Stimulated activated CD4-positive, alpha-beta T cell treated with anti-CD3 and anti-CD28 coated beads, Interleukin-12 subunit alpha, Interleukin-12 subunit beta, amount 100 ng/mL, for 48 hours (primary cell): ENCODE results near the gene TNRC6C.
"Not testable (repeated sequence)": the region's sequence is repeated elsewhere in the genome, so short reads cannot be mapped to it uniquely, and the experiment has no call there.

Experiments used
- DNase-seq, 3 donors: peaks; one replicate each; pipeline ENCODE4 v3.0.0-alpha.2; 2020; ENCODE audit warnings: low read depth in 2 of 3, low spot score in 1 of 3

The TNRC6C gene

DNA sequence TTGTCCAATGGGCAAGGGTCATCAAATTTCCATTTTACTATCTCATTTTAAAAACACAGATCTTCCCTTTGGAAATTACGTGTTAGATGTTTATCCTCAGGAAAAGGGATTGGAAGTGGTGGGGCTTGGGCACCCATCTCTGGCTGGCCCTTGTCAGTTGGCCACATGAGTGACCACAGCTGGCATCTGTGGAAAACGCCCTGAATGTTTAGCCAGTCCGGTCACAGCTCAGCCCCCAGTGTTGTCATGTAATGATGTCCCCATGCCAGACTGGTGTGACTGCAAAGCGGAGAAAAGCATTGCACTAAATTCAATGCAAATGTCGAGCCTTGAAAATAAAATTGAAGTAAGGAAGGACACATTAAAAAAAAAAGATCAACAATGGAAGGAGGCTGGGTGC is 117.0 kb downstream of the TNRC6C start:
- DNase-seq: no peak

DNA sequence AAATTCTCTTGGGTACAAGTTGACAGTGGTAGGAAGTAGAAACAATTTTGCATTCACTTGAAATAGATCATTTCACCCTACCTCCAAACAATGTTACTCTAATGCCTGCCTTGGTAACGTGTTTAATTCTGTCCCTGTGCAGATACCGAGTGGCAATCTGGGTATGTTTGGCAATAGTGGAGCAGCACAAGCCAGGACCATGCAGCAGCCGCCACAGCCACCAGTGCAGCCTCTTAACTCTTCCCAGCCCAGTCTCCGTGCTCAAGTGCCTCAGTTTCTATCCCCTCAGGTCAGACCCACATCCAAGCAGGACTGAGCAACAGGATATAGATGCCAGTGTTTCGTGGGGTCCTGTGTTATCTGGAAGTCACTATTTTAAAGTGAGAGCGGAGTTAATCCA is 120.8 kb downstream of the TNRC6C start:
- DNase-seq: no peak

DNA sequence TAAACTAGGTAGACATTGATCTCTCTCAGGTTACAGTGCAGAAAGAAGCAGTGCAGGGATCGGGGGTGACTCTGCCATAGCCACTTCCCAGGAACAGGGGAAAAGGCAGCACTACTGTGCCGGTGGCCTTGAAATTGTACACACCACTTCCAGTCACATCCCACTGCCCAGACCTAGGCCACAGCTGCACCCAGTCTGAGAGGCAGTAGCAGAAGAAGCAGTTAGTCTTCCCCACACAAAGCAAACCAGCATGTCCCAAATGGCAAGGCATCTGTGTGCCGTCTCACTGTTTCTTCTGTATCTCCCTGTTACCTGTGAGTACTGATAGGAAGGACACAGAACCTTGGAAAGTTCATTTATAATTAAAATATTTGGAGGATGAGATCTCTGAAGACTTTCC is 123.0 kb downstream of the TNRC6C start:
- DNase-seq: no peak

DNA sequence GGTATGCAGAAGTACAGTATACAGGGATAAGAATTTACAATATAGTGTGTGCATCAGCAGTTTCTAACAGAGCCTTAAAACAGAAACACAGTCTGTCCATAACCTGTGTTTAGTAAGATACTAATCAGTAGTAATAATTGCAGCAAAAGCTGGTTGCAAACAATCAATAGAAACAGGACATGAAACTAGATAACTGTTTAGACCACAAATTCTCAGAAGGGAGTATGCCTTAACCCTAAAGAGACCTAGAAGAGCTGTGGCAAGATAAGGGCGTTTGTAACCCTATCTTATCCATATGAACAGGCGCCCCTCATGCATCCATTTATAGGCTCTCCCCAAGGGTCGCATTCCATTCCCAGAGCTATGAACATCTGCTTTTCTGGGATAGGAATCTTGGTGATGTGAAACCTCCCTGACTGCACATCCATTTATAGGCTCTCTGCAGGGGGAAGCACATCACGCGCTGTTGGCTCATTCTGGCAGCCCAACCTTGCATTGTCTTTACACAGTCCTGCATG is 123.9 kb downstream of the TNRC6C start:
- not testable (repeated sequence) for DNase-seq

GRCh38 chr17:78082988-78083387 is 124.5 kb downstream of the TNRC6C start:
- DNase-seq: no peak

GRCh38 chr17:78086740-78087139 is 128.2 kb downstream of the TNRC6C start:
- no peak for DNase-seq

DNA sequence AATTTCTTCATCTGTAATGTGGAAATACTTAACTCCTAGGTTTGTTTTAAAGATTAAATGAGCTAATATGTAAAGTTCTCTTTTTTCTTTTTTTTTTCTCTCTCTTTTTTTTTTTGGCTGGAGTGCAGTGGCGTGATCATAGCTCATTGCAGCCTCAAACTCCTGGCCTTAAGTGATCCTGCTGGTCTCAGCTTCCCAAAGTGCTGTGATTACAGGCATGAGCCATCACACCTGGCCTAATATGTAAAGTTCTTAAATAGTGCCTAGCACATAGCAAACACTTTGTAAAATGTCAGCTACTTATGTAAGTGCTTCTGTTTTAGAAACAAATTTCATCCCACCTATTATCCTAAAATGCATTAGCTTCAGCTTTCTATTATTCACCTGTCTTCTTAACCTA is 130.0 kb downstream of the TNRC6C start:
- DNase-seq: no peak

GRCh38 chr17:78089576-78090281 is 131.2 kb downstream of the TNRC6C start:
- DNase-seq: no peak

- DNase-seq: no peak
Observed at GRCh38 chr17:78092794-78093324, 134.4 kb downstream of the TNRC6C start.

DNA sequence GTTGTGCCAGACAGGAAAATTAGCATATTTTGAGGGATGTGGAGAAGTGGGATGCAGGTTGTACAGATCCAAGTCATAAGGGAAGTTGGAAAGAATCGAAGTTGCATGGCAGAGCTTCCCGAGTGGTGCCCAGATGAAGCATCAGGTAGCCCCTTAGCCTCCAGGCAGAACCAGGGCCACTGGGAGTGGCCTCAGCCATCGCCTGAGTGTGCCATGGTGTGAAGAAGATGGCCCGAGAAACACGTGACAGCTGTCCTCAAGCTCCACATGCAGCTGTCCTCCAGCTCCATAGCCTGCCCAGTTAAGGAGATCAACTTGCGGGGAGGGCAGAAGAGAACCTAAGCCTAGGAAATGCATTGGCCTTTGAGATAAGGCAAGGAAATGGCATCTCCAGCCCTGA is 136.5 kb downstream of the TNRC6C start:
- DNase-seq: no peak

GRCh38 chr17:78096093-78096492 is 137.6 kb downstream of the TNRC6C start:
- DNase-seq: no peak

DNA sequence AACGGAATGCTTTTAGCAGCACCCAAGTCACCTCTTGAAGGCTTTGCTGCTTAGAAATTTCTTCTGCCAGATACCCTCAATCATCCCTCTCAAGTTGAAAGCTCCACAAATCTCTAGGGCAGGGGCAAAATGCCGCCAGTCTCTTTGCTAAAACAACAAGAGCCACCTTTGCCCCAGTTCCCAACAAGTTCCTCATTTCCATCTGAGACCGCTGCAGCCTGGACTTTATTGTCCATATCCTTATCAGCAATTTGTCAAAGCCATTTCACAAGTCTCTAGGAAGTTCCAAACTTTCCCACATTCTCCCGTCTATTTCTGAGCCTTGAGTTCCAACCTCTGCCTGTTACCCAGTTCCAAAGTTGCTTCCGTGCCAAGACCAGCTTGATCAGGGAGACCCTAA is 142.6 kb downstream of the TNRC6C start:
- no peak for DNase-seq

- DNase-seq: no peak
Observed at GRCh38 chr17:78101542-78101941, 143.0 kb downstream of the TNRC6C start.

DNA sequence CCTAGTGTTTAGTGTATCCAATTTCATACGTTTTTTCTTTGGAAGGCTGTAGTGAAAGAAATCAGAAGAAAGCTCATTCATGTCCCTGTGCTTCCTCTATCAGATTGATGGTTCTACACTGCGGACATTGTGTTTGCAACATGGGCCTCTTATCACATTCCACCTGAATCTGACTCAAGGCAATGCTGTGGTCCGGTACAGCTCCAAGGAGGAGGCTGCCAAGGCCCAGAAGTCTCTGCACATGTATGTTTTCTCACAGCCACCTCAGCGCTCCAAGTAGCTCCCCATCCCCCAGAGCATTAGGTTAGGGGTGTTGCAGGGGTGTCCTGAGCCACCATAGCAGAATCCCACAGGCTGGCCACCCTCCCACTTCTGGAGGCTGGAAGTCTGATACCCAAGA is 144.8 kb downstream of the TNRC6C start:
- no peak for DNase-seq

- no peak for DNase-seq
Observed at GRCh38 chr17:78104540-78104941, 146.0 kb downstream of the TNRC6C start.

GRCh38 chr17:78105101-78105500 is 146.6 kb downstream of the TNRC6C start:
- DNase-seq: no peak

- DNase-seq: no peak
Observed at GRCh38 chr17:78105551-78105950, 147.0 kb downstream of the TNRC6C start.

- no peak for DNase-seq
Observed at GRCh38 chr17:78106211-78106610, 147.7 kb downstream of the TNRC6C start.

DNA sequence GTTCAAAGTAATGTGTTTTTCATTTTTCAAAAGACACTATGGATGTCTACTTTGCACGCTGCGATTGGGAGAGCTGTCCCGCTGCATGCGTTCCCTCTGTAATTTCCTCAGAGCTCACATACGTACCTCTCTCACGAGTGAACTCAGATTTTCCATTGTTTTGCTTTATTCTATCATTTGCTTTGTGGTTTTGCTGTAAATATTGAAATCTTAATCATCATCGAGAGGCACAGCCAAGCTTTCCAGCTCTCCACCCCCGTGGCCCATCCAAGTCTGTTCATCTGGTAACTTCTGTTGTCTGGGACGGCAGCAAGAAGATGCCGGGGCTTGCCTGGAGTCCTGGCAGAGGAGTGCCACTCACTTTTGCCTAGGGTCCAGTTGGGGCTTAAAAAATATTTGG is 149.0 kb downstream of the TNRC6C start:
- no peak for DNase-seq

DNA sequence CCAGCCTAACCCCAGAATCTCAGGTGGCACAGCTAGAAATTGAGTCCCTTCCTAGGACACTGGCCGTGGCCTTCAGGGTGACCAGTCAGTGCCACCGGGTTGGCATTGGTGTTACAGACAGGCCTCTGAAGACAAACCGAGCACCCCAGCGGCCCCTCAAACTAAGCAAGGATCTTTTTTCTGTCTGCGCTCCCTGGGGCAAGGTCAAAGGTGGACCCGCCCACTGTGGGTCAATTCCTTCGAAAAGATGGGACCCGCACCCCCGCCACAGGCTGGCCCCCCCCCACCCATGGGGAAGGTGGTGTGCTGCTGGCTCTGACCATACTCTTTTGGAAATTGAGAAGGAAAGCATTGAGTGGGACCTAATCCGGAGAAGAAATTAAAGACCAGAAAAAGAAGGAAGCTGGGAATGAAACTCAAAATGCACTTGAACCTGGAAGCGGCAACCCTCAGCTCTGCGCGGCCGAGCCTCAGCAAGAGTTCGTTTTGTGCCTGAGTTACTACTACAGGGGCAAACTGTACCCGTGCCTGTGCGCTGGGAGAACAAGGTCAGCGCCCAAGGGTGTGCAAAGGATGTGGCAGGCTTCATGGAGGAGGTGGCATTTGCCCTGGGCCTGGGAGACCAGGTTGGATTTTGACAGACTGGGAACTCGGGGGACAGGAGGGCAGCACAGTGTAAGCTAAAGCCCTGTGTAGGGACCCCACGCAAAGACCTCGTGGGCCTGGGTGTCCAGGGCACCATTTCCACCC is 149.6 kb downstream of the TNRC6C start:
- DNase-seq: no peak

DNA sequence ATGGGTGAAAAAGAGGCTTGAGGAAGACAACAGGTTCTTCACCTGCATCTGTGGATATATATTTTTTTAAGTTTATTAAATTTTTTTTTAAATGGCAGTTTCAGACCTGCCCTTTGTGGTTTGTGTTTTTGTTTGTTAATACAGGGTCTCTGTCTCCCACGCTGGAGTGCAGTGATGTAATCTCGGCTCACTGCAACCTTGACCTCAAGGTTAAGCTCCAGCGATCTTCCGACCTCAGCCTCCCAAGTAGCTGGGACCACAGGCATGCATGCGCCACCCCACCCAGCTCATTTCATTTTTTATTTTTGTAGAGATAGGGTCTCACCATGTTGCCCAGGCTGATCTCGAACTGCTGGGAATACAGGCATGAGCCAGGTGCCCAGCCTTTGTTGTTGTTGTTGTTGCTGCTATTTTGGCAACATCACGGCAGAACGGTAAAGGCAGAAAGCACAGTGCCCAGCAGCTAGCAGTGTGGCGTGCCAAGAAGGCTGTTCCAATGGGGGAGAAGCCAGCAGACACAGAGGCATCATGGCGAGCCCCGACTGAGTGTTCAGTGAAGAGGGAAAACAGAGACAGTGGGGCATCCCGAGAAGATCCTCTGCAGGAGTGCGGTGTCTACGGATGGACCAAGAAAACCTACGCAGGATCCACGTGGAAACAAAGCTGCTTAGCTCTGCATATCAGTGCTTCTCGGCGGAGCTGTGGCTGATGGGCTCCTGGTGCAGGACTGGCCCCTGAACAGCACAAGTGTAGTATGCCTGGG is 150.4 kb downstream of the TNRC6C start:
- no peak for DNase-seq

- no peak for DNase-seq
Observed at GRCh38 chr17:78109489-78109761, 150.9 kb downstream of the TNRC6C start.
